PC-9 (cell line): Measurements from ENCODE around the gene HEPHL1. TPM values are rescaled to one million over a fixed set of nuclear protein-coding genes. Genes with fewer than 3 reads are reported as not detected.
A peak's percentile ranks its signal among the peaks of the same experiment; 100 is the strongest.
"Not testable (repeated sequence)": the region's sequence is repeated elsewhere in the genome, so short reads cannot be mapped to it uniquely, and the experiment has no call there.

ENCODE experiments used
- BruUV-seq: library from RNA; stranded (reverse); fragments of 400-500 nt; replicated peaks from 2 replicates; lab custom pipeline; 2021; lab: Mats Ljungman, UMichigan
- CTCF ChIA-PET: fragments of 300-600 bp; sonication (Branson Sonifier 250); formaldehyde crosslinking; loops from one replicate; lab custom pipeline; 2022; ENCODE audit warnings: antibody characterized with exemption; lab: Charles Lee
- POLR2A ChIA-PET: fragments of 300-600 bp; sonication (Branson Sonifier 250); formaldehyde crosslinking; loops from one replicate; lab custom pipeline; 2022; ENCODE audit warnings: antibody characterized with exemption; ENCODE audit not compliant: unreplicated experiment; lab: Charles Lee
- DNase-seq, 2 experiments: peaks; one replicate each; pipeline versions ENCODE4 v3.0.0 to v3.0.0-alpha.2; 2015 to 2022; ENCODE audit warnings: mixed read lengths in 1 of 2
- H2AFZ ChIP-seq: fragments of 200-600 bp; sonication (generic); 2 replicates; pipeline ENCODE4 v1.8.1; 2017; ENCODE audit warnings: antibody characterized with exemption
- H3F3A ChIP-seq: fragments of 200-600 bp; sonication (generic); 2 replicates; pipeline ENCODE4 v1.8.1; 2017; ENCODE audit warnings: antibody characterized with exemption, mild to moderate bottlenecking, low read depth; ENCODE audit not compliant: insufficient read depth
- H3K27ac ChIP-seq: fragments of 200-600 bp; sonication (generic); 2 replicates; pipeline ENCODE4 v1.6.1; 2016; ENCODE audit warnings: mixed run types
- H3K27me3 ChIP-seq: fragments of 200-600 bp; sonication (generic); 2 replicates; pipeline ENCODE4 v1.6.1; 2016; ENCODE audit warnings: low read depth, mixed run types; ENCODE audit not compliant: insufficient read depth
- H3K36me3 ChIP-seq: fragments of 200-600 bp; sonication (generic); 2 replicates; pipeline ENCODE4 v1.6.1; 2016; ENCODE audit warnings: low read depth, mixed run types
- H3K4me1 ChIP-seq: fragments of 200-600 bp; sonication (generic); replicated peaks from 2 replicates; pipeline ENCODE4 v1.6.1; 2016; ENCODE audit warnings: mixed run types; ENCODE audit not compliant: insufficient read depth
- H3K4me2 ChIP-seq: fragments of 200-600 bp; sonication (generic); 2 replicates; pipeline ENCODE4 v1.6.1; 2017; ENCODE audit warnings: mixed run types
- H3K4me3 ChIP-seq: fragments of 200-600 bp; sonication (generic); 2 replicates; pipeline ENCODE4 v1.6.1; 2016; ENCODE audit warnings: mixed run types
- H3K79me2 ChIP-seq: fragments of 200-600 bp; sonication (generic); 2 replicates; pipeline ENCODE4 v1.6.1; 2017; ENCODE audit warnings: low read depth, mixed run types
- H3K9me2 ChIP-seq: fragments of 200-600 bp; sonication (generic); 2 replicates; pipeline ENCODE4 v1.8.1; 2017; ENCODE audit warnings: mild to moderate bottlenecking; ENCODE audit not compliant: insufficient read depth
- H3K9me3 ChIP-seq: fragments of 200-600 bp; sonication (generic); 2 replicates; pipeline ENCODE4 v1.8.1; 2016; ENCODE audit warnings: low read depth; ENCODE audit not compliant: insufficient read depth
- H4K20me1 ChIP-seq: fragments of 200-600 bp; sonication (generic); 2 replicates; pipeline ENCODE4 v1.8.1; 2017; ENCODE audit not compliant: insufficient read depth
- CTCF ChIP-seq: fragments of 200-600 bp; sonication (generic); conservative IDR thresholded peaks from 2 replicates; pipeline ENCODE4 v1.6.1; 2017; ENCODE audit warnings: mixed run types, antibody characterized with exemption, mild to moderate bottlenecking, moderate library complexity
- EZH2 ChIP-seq: fragments of 200-600 bp; sonication (generic); IDR thresholded peaks from 2 replicates; pipeline ENCODE4 v1.8.0; 2017; ENCODE audit warnings: antibody characterized with exemption, low read depth
- intact Hi-C: fragments of 100-400 bp; cut with micrococcal nuclease; formaldehyde crosslinking; loops from one replicate; pipeline ENCODE4 v1.10.0; 2022; ENCODE audit not compliant: unreplicated experiment
- total RNA-seq: library from RNA; stranded (reverse); gene quantifications from 2 replicates; pipeline ENCODE4 v1.2.3, GENCODE V29; 2021

HEPHL1 gene
- total RNA-seq, 1 experiment from 2014 or later: not detected

GRCh38 chr11:93974759-93975158, 46.4 kb upstream of the HEPHL1 start:
- intact Hi-C loops: no loop called here
- no peaks in the 10 kb centered on the region for H3K79me2 ChIP-seq
- no peaks in the 10 kb centered on the region for H3K36me3 ChIP-seq
- ChIA-PET POLR2A (no interaction called here), CTCF (no interaction called here)
- no peak overlapping the region for H3K4me2 ChIP-seq
- no peak overlapping the region for H3K4me3 ChIP-seq
- no peak overlapping the region for H3K27ac ChIP-seq
- peaks cover 30% of the 10 kb centered on the region for H3K9me3 ChIP-seq
- no peak for DNase-seq
- BruUV-seq: no TSS peak
- H3K4me1 ChIP-seq: no peaks in the 10 kb centered on the region
- no peak overlapping the region for H2AFZ ChIP-seq
- no peaks in the 10 kb centered on the region; the same call in 1 of the 2 replicates for H3K9me2 ChIP-seq
- no peaks in the 10 kb centered on the region for H3K27me3 ChIP-seq
- H3F3A ChIP-seq: no peaks in the 10 kb centered on the region
- no peak for TF ChIP-seq CTCF
- TF ChIP-seq EZH2: no peak
- no peaks in the 10 kb centered on the region for H4K20me1 ChIP-seq

- peak in 1 of 2 experiments; percentile 35 for DNase-seq
- not testable (repeated sequence) for H2AFZ ChIP-seq, H3K4me1 ChIP-seq
These were observed 44.4 kb upstream of the HEPHL1 start for GRCh38 chr11:93976577-93977254.

GRCh38 chr11:93983542-93984195, 37.5 kb upstream of the HEPHL1 start:
- no peaks in the 10 kb centered on the region for H3K9me2 ChIP-seq
- H3K79me2 ChIP-seq: no peaks in the 10 kb centered on the region
- no peak for DNase-seq
- ChIA-PET POLR2A (no interaction called here), CTCF (no interaction called here)
- no TSS peak for BruUV-seq
- intact Hi-C loops: no loop called here
- no peak overlapping the region for H3K4me3 ChIP-seq
- H3K36me3 ChIP-seq: no peaks in the 10 kb centered on the region
- H3K27ac ChIP-seq: no peak overlapping the region
- H4K20me1 ChIP-seq: 0 out of 2 replicates have a peak, but pooled peaks cover 3% of the 10 kb centered on the region
- peaks cover 8% of the 10 kb centered on the region for H3K9me3 ChIP-seq
- no peak overlapping the region for H2AFZ ChIP-seq
- peaks cover 42% of the 10 kb centered on the region for H3K4me1 ChIP-seq
- TF ChIP-seq CTCF: no peak
- no peak for TF ChIP-seq EZH2
- no peak overlapping the region for H3K4me2 ChIP-seq
- no peaks in the 10 kb centered on the region for H3K27me3 ChIP-seq
- H3F3A ChIP-seq: peaks cover 21% of the 10 kb centered on the region

More at GRCh38 chr11:93976577-93977254, 44.4 kb upstream of the HEPHL1 start:
- peaks cover 30% of the 10 kb centered on the region for H3K9me3 ChIP-seq
- H3K27me3 ChIP-seq, BruUV-seq, intact Hi-C loops, H3K4me2 ChIP-seq, H3F3A ChIP-seq, H3K36me3 ChIP-seq, H3K79me2 ChIP-seq, H3K27ac ChIP-seq, H3K9me2 ChIP-seq, H4K20me1 ChIP-seq, H3K4me3 ChIP-seq, POLR2A ChIA-PET: not testable (repeated sequence)
- CTCF ChIA-PET: interaction anchor here (0.6 kb wide), 1 partner anchor 207 kb away, joined by 5 read pairs; no protein-coding TSS in a partner anchor
